A172 (cell line): ENCODE results near the gene C17orf107. TPM values are rescaled to one million over a fixed set of nuclear protein-coding genes. Genes with fewer than 3 reads are reported as not detected.

Source experiments
- DNase-seq: peaks from one replicate; pipeline ENCODE4 v3.0.0-alpha.2; 2015; ENCODE audit warnings: low spot score
- total RNA-seq: library from RNA; depleted of rRNA; stranded (reverse); fragments of >200 nt; shearing (Covaris generic); gene quantifications from 2 replicates; pipeline ENCODE4 v1.2.3, GENCODE V29; 2014; rRNA removed

C17orf107 gene
- total RNA-seq, 1 experiment from 2014 or later, result 0.07 TPM

DNA sequence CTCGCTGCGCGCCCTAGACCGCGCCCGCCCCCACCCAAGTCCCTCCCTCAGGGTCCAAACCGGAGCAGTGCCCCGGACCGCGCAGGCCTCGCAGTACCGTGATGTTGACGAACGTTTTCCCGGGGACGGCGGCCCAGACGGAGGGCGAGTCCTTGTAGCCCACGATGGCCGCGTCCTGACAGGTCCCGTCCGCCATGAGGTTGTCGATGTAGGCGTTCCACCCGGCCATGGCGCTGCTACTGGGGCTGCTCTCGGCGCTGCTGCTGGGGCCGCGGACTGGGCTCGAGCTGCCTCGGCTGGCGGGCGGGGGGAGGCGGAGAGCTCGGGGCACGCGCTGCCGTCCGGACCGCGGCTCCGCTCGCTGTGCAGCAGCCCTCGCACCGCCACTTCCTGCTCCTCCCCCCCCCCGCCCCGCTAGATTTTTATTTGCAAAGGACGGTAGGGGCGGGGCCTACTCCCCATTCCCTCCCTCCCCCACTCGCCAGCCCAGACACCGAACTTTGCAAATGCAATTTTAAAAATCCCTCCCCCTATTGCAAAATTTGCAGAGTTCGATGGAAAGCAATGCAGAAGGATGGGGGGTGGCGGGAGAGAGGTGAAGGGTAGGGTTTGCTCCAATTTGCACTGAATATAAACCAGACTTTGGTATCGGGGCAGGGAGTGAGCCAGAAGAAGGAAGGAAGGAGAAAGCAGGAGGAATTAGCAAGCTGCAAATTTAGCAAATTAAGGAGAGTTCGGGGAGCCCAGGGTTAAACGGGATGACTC is 49.0 kb downstream of the C17orf107 start, which contains the start of gene PFN1:
Gene PFN1 (minus strand): TSS at position 365 of the 765 bp plus-strand sequence. CDS start 136 bp downstream, at position 229.
- DNase-seq, result peak; percentile 86

- DNase-seq, result peak; percentile 74
Observed at GRCh38 chr17:4948931-4949320, 49.6 kb downstream of the C17orf107 start.

DNA sequence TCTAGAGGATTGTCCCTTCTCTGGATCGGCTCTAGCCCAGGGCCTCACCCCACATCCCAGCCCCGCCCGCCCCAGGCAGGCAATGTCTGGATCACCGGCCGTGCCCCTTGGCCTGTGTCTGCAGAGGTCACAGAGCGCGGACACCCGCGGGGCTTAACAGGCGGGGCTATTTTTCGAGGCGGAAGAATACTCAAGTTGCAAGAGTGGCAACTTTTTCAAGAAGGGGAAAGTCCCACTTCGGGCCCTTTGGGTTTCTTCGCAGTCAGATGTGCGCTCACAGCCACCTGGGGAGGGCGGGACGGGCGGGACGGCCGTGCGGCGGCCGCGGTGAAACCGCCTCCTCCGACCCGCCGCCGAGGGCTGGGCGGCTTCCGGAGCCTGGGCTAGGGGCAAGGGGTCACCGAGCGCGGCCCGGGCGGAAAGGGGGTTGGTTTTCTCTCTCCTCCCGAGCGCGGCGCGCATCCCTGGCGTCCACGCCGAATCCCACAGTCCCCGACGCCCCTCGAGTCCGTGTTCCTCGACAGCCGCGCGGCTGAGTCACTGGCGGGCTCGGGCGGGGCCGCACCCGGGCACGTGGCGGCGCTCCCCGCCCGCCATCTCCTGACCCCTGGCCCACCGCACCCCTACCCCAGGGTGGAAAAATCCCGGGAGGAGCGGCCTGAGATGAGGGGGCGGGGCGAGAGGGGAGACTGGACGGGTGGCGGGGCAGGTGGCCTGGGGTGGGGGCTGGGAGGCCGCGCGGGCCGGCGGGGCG is 50.2 kb downstream of the C17orf107 start:
- DNase-seq, result peak; percentile 75

GRCh38 chr17:4950075-4950745 is 50.9 kb downstream of the C17orf107 start:
- DNase-seq, result peak; percentile 61

DNA sequence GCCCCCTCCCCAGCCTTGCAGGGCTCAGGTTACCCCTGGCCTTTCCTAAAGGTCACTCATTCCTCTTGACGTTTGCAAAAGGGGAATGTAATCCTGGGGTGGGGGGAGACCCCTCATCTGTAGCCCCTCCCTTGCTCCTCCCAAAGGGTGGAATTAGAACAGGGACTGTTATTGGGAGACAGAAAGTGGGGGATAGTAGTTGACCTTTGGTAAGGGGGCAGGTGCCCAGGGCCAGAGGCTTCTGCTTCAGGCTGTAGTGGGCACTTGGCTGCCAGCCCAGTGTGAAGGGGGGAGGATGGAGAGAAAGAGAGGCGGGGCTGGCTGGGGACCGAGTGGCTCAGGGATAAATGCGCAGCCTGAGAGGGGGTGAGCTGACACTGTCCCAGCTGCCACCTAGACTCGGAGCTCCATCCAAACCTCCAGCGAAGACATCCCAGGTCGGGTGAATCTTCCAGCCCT is 51.4 kb downstream of the C17orf107 start, which contains the start of gene ENO3:
Gene ENO3 (plus strand): TSS at position 374 of the 459 bp plus-strand sequence. CDS start 711 bp downstream, outside the sequence.
- no peak for DNase-seq

DNA sequence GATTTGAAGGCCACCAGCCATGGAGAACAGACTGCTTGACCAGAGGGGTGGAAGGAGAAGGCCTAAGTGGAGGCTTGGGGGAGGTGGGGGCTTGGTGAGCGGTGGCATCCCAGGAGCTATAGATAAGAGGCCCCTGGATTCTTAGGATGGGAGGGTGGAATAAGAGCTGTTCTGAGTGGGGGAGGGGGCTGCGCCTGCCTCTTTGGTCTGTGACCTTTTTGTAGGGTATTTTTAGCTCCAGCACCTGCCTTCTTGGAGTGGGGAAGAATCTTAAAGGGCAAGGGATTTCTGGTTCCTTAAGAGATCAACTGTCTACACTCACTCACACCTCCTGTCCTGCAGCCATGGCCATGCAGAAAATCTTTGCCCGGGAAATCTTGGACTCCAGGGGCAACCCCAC is 52.1 kb downstream of the C17orf107 start:
- DNase-seq, result no peak

Other genes with a start within 250 kb of the C17orf107 start
- 23.5 and 29.5 TPM in 2 replicates for gene PELP1, start 195.4 kb upstream of the C17orf107 start, total RNA-seq
- gene ARRB2, start 188.9 kb upstream of the C17orf107 start, total RNA-seq, result 6.7 and 12.3 TPM in 2 replicates
- gene MED11, start 168.1 kb upstream of the C17orf107 start, total RNA-seq, result 29.9 and 33.3 TPM in 2 replicates
- gene ZMYND15, start 159.7 kb upstream of the C17orf107 start, total RNA-seq, result 0.07 and 0.21 TPM in 2 replicates
- 5.1 and 8.1 TPM in 2 replicates for gene CXCL16, start 159.6 kb upstream of the C17orf107 start, total RNA-seq
- gene TM4SF5, start 127.7 kb upstream of the C17orf107 start, total RNA-seq, result not detected in 2 replicates
- gene VMO1, start 113.2 kb upstream of the C17orf107 start, total RNA-seq, result not detected in 2 replicates
- gene GLTPD2, start 110.6 kb upstream of the C17orf107 start, total RNA-seq, result not detected in 2 replicates
- gene PSMB6, start 103.4 kb upstream of the C17orf107 start, total RNA-seq, result 351 and 425 TPM in 2 replicates
- gene PLD2, start 92.4 kb upstream of the C17orf107 start, total RNA-seq, result 17.6 and 18.0 TPM in 2 replicates
- 31.4 and 31.6 TPM in 2 replicates for gene MINK1, start 66.2 kb upstream of the C17orf107 start, total RNA-seq
- not detected in 2 replicates for gene CHRNE, start 3.6 kb downstream of the C17orf107 start, total RNA-seq
- gene GP1BA, start 32.7 kb downstream of the C17orf107 start, total RNA-seq, result 0.17 TPM in 1 of 2 replicates, not detected in the other
- gene SLC25A11, start 40.5 kb downstream of the C17orf107 start, total RNA-seq, result 80.8 and 82.6 TPM in 2 replicates
- gene RNF167, start 40.7 kb downstream of the C17orf107 start, total RNA-seq, result 48.2 and 49.2 TPM in 2 replicates
- gene PFN1, start 49.0 kb downstream of the C17orf107 start, total RNA-seq, result 1,113 and 1,180 TPM in 2 replicates
- 4.0 and 12.3 TPM in 2 replicates for gene ENO3, start 51.6 kb downstream of the C17orf107 start, total RNA-seq
- gene SPAG7, start 68.3 kb downstream of the C17orf107 start, total RNA-seq, result 74.4 and 90.6 TPM in 2 replicates
- 2.4 and 7.1 TPM in 2 replicates for gene CAMTA2, start 88.1 kb downstream of the C17orf107 start, total RNA-seq
- 0.88 and 1.5 TPM in 2 replicates for gene INCA1, start 98.0 kb downstream of the C17orf107 start, total RNA-seq
- gene KIF1C, start 98.4 kb downstream of the C17orf107 start, total RNA-seq, result 123 and 125 TPM in 2 replicates
- 0.05 and 0.16 TPM in 2 replicates for gene SLC52A1, start 135.9 kb downstream of the C17orf107 start, total RNA-seq
- 0.72 and 1.1 TPM in 2 replicates for gene ZFP3, start 178.9 kb downstream of the C17orf107 start, total RNA-seq
- not detected in 2 replicates for gene ZNF232, start 212.3 kb downstream of the C17orf107 start, total RNA-seq
- 0.07 TPM in 1 of 2 replicates, not detected in the other for gene USP6, start 216.5 kb downstream of the C17orf107 start, total RNA-seq